Endothelial cell of umbilical vein (primary cell): ENCODE data around the gene RELN. TPM values are rescaled to one million over a fixed set of nuclear protein-coding genes. Genes with fewer than 3 reads are reported as not detected.

ENCODE experiments used
- BruUV-seq: library from RNA; stranded (reverse); fragments of 400-500 nt; replicated peaks from 2 replicates; lab custom pipeline; 2021; lab: Mats Ljungman, UMichigan
- CTCF ChIA-PET: fragments of 300-600, 350-600 bp; sonication (Branson Sonifier 250); formaldehyde crosslinking; loops from one replicate; lab custom pipeline; 2021; ENCODE audit warnings: antibody characterized with exemption, inconsistent platforms; lab: Charles Lee
- POLR2A ChIA-PET: fragments of 300-600, 350-600 bp; sonication (Branson Sonifier 250); formaldehyde crosslinking; loops from one replicate; lab custom pipeline; 2021; ENCODE audit warnings: antibody characterized with exemption, inconsistent platforms; lab: Charles Lee
- DNase-seq: peaks from one replicate; pipeline ENCODE4 v3.0.0-alpha.2; 2011; ENCODE audit warnings: low read depth, low spot score
- FAIRE-seq: peaks from 2 replicates; lab custom pipeline; 2011; peaks lifted over from hg19 to GRCh38; lab: Jason Lieb, UNC
- H2AFZ ChIP-seq: 2 replicates; pipeline ENCODE4 v1.6.0; 2012; ENCODE audit warnings: low read depth, low read length, control low read depth, inconsistent platforms
- H3K27ac ChIP-seq: 2 replicates; pipeline ENCODE4 v1.5.1; 2011; ENCODE audit warnings: low read depth, mild to moderate bottlenecking, control low read depth, low read length, moderate library complexity; ENCODE audit not compliant: insufficient read depth
- H3K27me3 ChIP-seq, 2 experiments: 2 replicates each; pipeline versions ENCODE4 v1.6.0 to v1.6.1; 2011; ENCODE audit warnings: low read length in 2 of 2, mixed read lengths in 1 of 2; ENCODE audit not compliant: control insufficient read depth in 2 of 2, insufficient read depth in 2 of 2
- H3K36me3 ChIP-seq, 2 experiments: 2 replicates in 1 of 2; 3 replicates in 1 of 2; pipeline ENCODE4 v1.5.1; 2011; ENCODE audit warnings: low read length in 2 of 2, mild to moderate bottlenecking in 1 of 2, moderate library complexity in 1 of 2; ENCODE audit not compliant: control insufficient read depth in 2 of 2, insufficient read depth in 2 of 2; ENCODE audit errors: extremely low read depth in 1 of 2
- H3K4me1 ChIP-seq: 3 replicates; pipeline ENCODE4 v1.5.1; 2011; ENCODE audit warnings: mild to moderate bottlenecking, low read length; ENCODE audit not compliant: control insufficient read depth, insufficient read depth; ENCODE audit errors: extremely low read depth
- H3K4me2 ChIP-seq: 2 replicates; pipeline ENCODE4 v1.6.1; 2011; ENCODE audit warnings: low read length, control low read depth, mixed read lengths; ENCODE audit not compliant: insufficient read depth
- H3K4me3 ChIP-seq, 3 experiments: fragments of 200-600 bp in 1 of 3; sonication (generic), shearing (Covaris generic) in 1 of 3; replicated peaks in 1 of 3; 2 replicates each; pipeline ENCODE4 v1.5.1; 2011 to 2016; ENCODE audit warnings: control low read depth in 3 of 3, low read length in 3 of 3, mild to moderate bottlenecking in 2 of 3, inconsistent platforms in 1 of 3, low read depth in 1 of 3, moderate library complexity in 1 of 3; ENCODE audit not compliant: insufficient read depth in 1 of 3
- H3K79me2 ChIP-seq: 2 replicates; pipeline ENCODE4 v1.6.0; 2012; ENCODE audit warnings: low read length, inconsistent platforms; ENCODE audit not compliant: control insufficient read depth, insufficient read depth
- H3K9ac ChIP-seq: replicated peaks from 2 replicates; pipeline ENCODE3; 2011; ENCODE audit warnings: low read length, control low read depth; ENCODE audit not compliant: insufficient read depth; ENCODE audit errors: extremely low read depth
- H3K9me1 ChIP-seq: replicated peaks from 3 replicates; pipeline ENCODE4 v1.6.0; 2011; ENCODE audit warnings: mild to moderate bottlenecking, low read length; ENCODE audit not compliant: control insufficient read depth, insufficient read depth; ENCODE audit errors: extremely low read depth
- H3K9me3 ChIP-seq: replicated peaks from 2 replicates; pipeline ENCODE4 v1.5.1; 2012; ENCODE audit warnings: low read length, inconsistent platforms; ENCODE audit not compliant: control insufficient read depth, insufficient read depth
- H4K20me1 ChIP-seq: replicated peaks from 2 replicates; pipeline ENCODE3; 2011; ENCODE audit warnings: mild to moderate bottlenecking, low read length; ENCODE audit not compliant: control insufficient read depth, insufficient read depth; ENCODE audit errors: extremely low read depth
- CTCF ChIP-seq, 2 donors: IDR thresholded peaks; 1 replicate in 1 of 2; 2 replicates in 1 of 2; pipeline ENCODE4 v1.5.1; 2011; ENCODE audit warnings: low read length in 2 of 2, mild to moderate bottlenecking in 2 of 2, moderate library complexity in 2 of 2, control low read depth in 1 of 2, inconsistent platforms in 1 of 2, low read depth in 1 of 2; ENCODE audit not compliant: insufficient read depth in 1 of 2; ENCODE audit errors: extremely low read depth in 1 of 2
- EZH2 ChIP-seq: IDR thresholded peaks from 2 replicates; pipeline ENCODE4 v1.6.1; 2012; ENCODE audit warnings: borderline replicate concordance, low read depth, mild to moderate bottlenecking, moderate library complexity, low read length, inconsistent platforms; ENCODE audit not compliant: severe bottlenecking
- FOS ChIP-seq: IDR thresholded peaks from 2 replicates; pipeline ENCODE4 v1.6.1; 2011; ENCODE audit warnings: mild to moderate bottlenecking, low read length, moderate library complexity, borderline replicate concordance; ENCODE audit not compliant: insufficient read depth
- GATA2 ChIP-seq: IDR thresholded peaks from 2 replicates; pipeline ENCODE4 v1.7.0; 2011; ENCODE audit warnings: low read depth, mild to moderate bottlenecking, moderate library complexity, mixed read lengths, low read length; ENCODE audit not compliant: insufficient read length, insufficient read depth
- JUN ChIP-seq: IDR thresholded peaks from 2 replicates; pipeline ENCODE4 v1.6.1; 2011; ENCODE audit warnings: borderline replicate concordance, low read depth; ENCODE audit not compliant: insufficient read length, insufficient read depth
- MAX ChIP-seq: IDR thresholded peaks from 2 replicates; pipeline ENCODE4 v1.6.1; 2011; ENCODE audit not compliant: insufficient read depth, insufficient read length
- MYC ChIP-seq: IDR thresholded peaks from one replicate; pipeline ENCODE4 v1.6.1; 2011; ENCODE audit warnings: mild to moderate bottlenecking, low read depth, low read length
- POLR2A ChIP-seq: IDR thresholded peaks from 2 replicates; pipeline ENCODE4 v1.6.1; 2012; ENCODE audit warnings: low read depth, mild to moderate bottlenecking, control low read depth, low read length
- POLR2AphosphoS5 ChIP-seq: IDR thresholded peaks from 2 replicates; pipeline ENCODE4 v1.6.1; 2012; ENCODE audit warnings: low read depth, mild to moderate bottlenecking, control low read depth, low read length, moderate library complexity; ENCODE audit not compliant: insufficient read depth
- dilution Hi-C: fragments of 300-500 bp; cut with MboI; formaldehyde crosslinking; loops from one replicate; pipeline ENCODE4 v1.15.0; 2019; ENCODE audit warnings: low sequenced_read_pairs; ENCODE audit not compliant: extremely low pct_ligation_motif_present
- intact Hi-C: fragments of 100-400 bp; cut with micrococcal nuclease; formaldehyde crosslinking; loops from one replicate; pipeline ENCODE4 v1.10.0; 2022
- polyA plus RNA-seq, 4 experiments: library from polyadenylated mRNA; depleted of rRNA in 3 of 4; stranded (reverse) in 3 of 4; unstranded in 1 of 4; fragments of >200 nt; gene quantifications; 2 replicates each; pipeline versions ENCODE4 v1.2.1 to v1.2.3, GENCODE V29; 2011 to 2012; ENCODE audit warnings: missing spikeins in 1 of 4
- total RNA-seq: library from RNA; stranded (reverse); gene quantifications from 2 replicates; pipeline ENCODE4 v1.2.3, GENCODE V29; 2021

The RELN gene
- total and polyA plus RNA-seq, 2 donors (not counting 3 experiments of a cell fraction or from before 2014, with no cell fraction given) = 0.15 to 0.22 TPM

- DNase-seq (no peak), FAIRE-seq (no peak)
- H3K27me3 ChIP-seq = no peaks in the 10 kb centered on the region
- H3K4me3 ChIP-seq = no peak overlapping the region
- H3K79me2 ChIP-seq = no peaks in the 10 kb centered on the region
- no peaks in the 10 kb centered on the region for H3K9me3 ChIP-seq
- no peak overlapping the region for H3K4me2 ChIP-seq
- no peak overlapping the region for H3K27ac ChIP-seq
- BruUV-seq = no TSS peak
- no peak overlapping the region for H2AFZ ChIP-seq
- POLR2A ChIA-PET = interaction anchor here (0.6 kb wide), 1 partner anchor 9 kb away, joined by 3 read pairs; no protein-coding TSS in a partner anchor
- H3K36me3 ChIP-seq = no peaks in the 10 kb centered on the region
- H3K9ac ChIP-seq = no peak overlapping the region
- H3K9me1 ChIP-seq = no peaks in the 10 kb centered on the region
- intact Hi-C loops = no loop called here
- no peak for TF ChIP-seq CTCF (IDR thresholded peaks at IDR 0.05; ENCODE audit: extremely low read depth in 1 of 2, insufficient read depth in 1 of 2, low read depth in 1 of 2, low read length in 2 of 2)
- TF ChIP-seq JUN = no peak
- TF ChIP-seq POLR2AphosphoS5 = no peak
- no peak for TF ChIP-seq MAX
- TF ChIP-seq MYC = no peak
- TF ChIP-seq FOS = no peak
- no peak for TF ChIP-seq GATA2
- TF ChIP-seq POLR2A = no peak
- TF ChIP-seq EZH2 = no peak
- dilution Hi-C loops = no loop called here
- CTCF ChIA-PET = no interaction called here
- H4K20me1 ChIP-seq = no peaks in the 10 kb centered on the region
- H3K4me1 ChIP-seq = no peaks in the 10 kb centered on the region
Measured at GRCh38 chr7:103937680-103938079, 51.8 kb downstream of the RELN start.
